SK-N-SH (cell line): Measurements from ENCODE around the gene F13B. TPM values are rescaled to one million over a fixed set of nuclear protein-coding genes. Genes with fewer than 3 reads are reported as not detected.

Experiments
- CTCF ChIA-PET: fragments of 300-600, 350-600 bp; formaldehyde crosslinking; extraction: SDS; loops from one replicate; lab custom pipeline; 2021; lab: Yijun Ruan, JAX
- POLR2A ChIA-PET: fragments of 350-600 bp; sonication (Branson Sonifier 250); formaldehyde crosslinking; extraction: SDS; loops from one replicate; lab custom pipeline; 2020; ENCODE audit warnings: antibody characterized with exemption, inconsistent platforms; lab: Yijun Ruan, JAX
- DNase-seq: peaks from one replicate; pipeline ENCODE4 v3.0.0; 2012
- H2AFZ ChIP-seq: fragments of 200-600 bp; sonication (generic); 2 replicates; pipeline ENCODE4 v1.8.1; 2016; ENCODE audit warnings: antibody characterized with exemption, mild to moderate bottlenecking, low read depth
- H3F3A ChIP-seq: fragments of 200-600 bp; sonication (generic); replicated peaks from 2 replicates; pipeline ENCODE3; 2016; ENCODE audit warnings: antibody characterized with exemption, mild to moderate bottlenecking; ENCODE audit not compliant: insufficient read depth
- H3K27ac ChIP-seq, 2 experiments: fragments of 200-500 bp in 1 of 2; fragments of 200-600 bp in 1 of 2; sonication (Bioruptor generic) in 1 of 2; sonication (generic), shearing (Covaris generic) in 1 of 2; 2 replicates each; pipeline versions ENCODE4 v1.5.1 to v1.6.1; 2014 to 2016; ENCODE audit warnings: low read depth in 2 of 2, inconsistent platforms in 1 of 2, low read length in 1 of 2, mild to moderate bottlenecking in 1 of 2, mixed read lengths in 1 of 2
- H3K27me3 ChIP-seq: fragments of 200-600 bp; sonication (generic), shearing (Covaris generic); 2 replicates; pipeline ENCODE4 v1.6.1; 2016; ENCODE audit warnings: mixed run types; ENCODE audit not compliant: insufficient read depth
- H3K36me3 ChIP-seq, 2 experiments: fragments of 200-500 bp in 1 of 2; fragments of 200-600 bp in 1 of 2; sonication (Bioruptor generic) in 1 of 2; sonication (generic) in 1 of 2; replicated peaks in 1 of 2; 2 replicates each; pipeline versions ENCODE3 to v1.5.1; 2014 to 2016; ENCODE audit warnings: low read length in 1 of 2, mild to moderate bottlenecking in 1 of 2; ENCODE audit not compliant: insufficient read depth in 2 of 2, control insufficient read depth in 1 of 2
- H3K4me1 ChIP-seq, 2 experiments: fragments of 200-500 bp in 1 of 2; fragments of 200-600 bp in 1 of 2; sonication (Bioruptor generic) in 1 of 2; sonication (generic), shearing (Covaris generic) in 1 of 2; 2 replicates each; pipeline versions ENCODE4 v1.5.1 to v1.6.1; 2014 to 2016; ENCODE audit warnings: low read depth in 1 of 2, low read length in 1 of 2, mixed run types in 1 of 2; ENCODE audit not compliant: insufficient read depth in 2 of 2, control insufficient read depth in 1 of 2
- H3K4me2 ChIP-seq: fragments of 200-600 bp; sonication (generic), shearing (Covaris generic); 2 replicates; pipeline ENCODE4 v1.6.1; 2017; ENCODE audit warnings: mixed run types
- H3K4me3 ChIP-seq, 2 experiments: fragments of 200-500 bp in 1 of 2; fragments of 200-600 bp in 1 of 2; sonication (Bioruptor generic) in 1 of 2; sonication (generic), shearing (Covaris generic) in 1 of 2; 2 replicates each; pipeline versions ENCODE4 v1.5.1 to v1.8.1; 2014 to 2016; ENCODE audit warnings: low read depth in 2 of 2, inconsistent platforms in 1 of 2, low read length in 1 of 2, mild to moderate bottlenecking in 1 of 2, mixed read lengths in 1 of 2, moderate library complexity in 1 of 2
- H3K79me2 ChIP-seq: fragments of 200-600 bp; sonication (generic); 2 replicates; pipeline ENCODE4 v1.8.1; 2017; ENCODE audit warnings: mild to moderate bottlenecking; ENCODE audit not compliant: insufficient read depth
- H3K9ac ChIP-seq: fragments of 200-600 bp; sonication (generic); 2 replicates; pipeline ENCODE4 v1.6.1; 2017; ENCODE audit warnings: mixed run types
- H3K9me2 ChIP-seq: fragments of 200-600 bp; sonication (generic); 2 replicates; pipeline ENCODE4 v1.6.1; 2017; ENCODE audit warnings: mixed run types
- H3K9me3 ChIP-seq: fragments of 200-600 bp; sonication (generic); 2 replicates; pipeline ENCODE4 v1.6.1; 2017; ENCODE audit warnings: mixed run types, mild to moderate bottlenecking, moderate library complexity
- H4K20me1 ChIP-seq: fragments of 200-600 bp; sonication (generic); 2 replicates; pipeline ENCODE4 v1.6.1; 2017; ENCODE audit warnings: mild to moderate bottlenecking, mixed run types; ENCODE audit not compliant: insufficient read depth
- CHD2 ChIP-seq: fragments of 150-350 bp; IDR thresholded peaks from 2 replicates; pipeline ENCODE4 v1.6.1; 2018; ENCODE audit warnings: low read length; ENCODE audit not compliant: partially characterized antibody
- CTCF ChIP-seq: fragments of 200-600 bp; sonication (generic); IDR thresholded peaks from 2 replicates; pipeline ENCODE4 v1.6.1; 2017; ENCODE audit warnings: antibody characterized with exemption, mild to moderate bottlenecking, moderate library complexity
- ELF1 ChIP-seq: IDR thresholded peaks from 2 replicates; pipeline ENCODE4 v1.4.0; 2012
- FOSL2 ChIP-seq: IDR thresholded peaks from 2 replicates; pipeline ENCODE4 v1.4.0; 2012; ENCODE audit warnings: low read depth, mild to moderate bottlenecking, moderate library complexity, borderline replicate concordance
- FOXJ3 ChIP-seq: sonication (generic); formaldehyde crosslinking; IDR thresholded peaks from 2 replicates; pipeline ENCODE4 v1.5.1; 2020; ENCODE audit warnings: mild to moderate bottlenecking, missing genetic modification reagents
- IRF3 ChIP-seq: fragments of 150-350 bp; IDR thresholded peaks from 2 replicates; pipeline ENCODE4 v1.6.1; 2016; ENCODE audit warnings: mild to moderate bottlenecking, low read depth, low read length
- MAX ChIP-seq: IDR thresholded peaks from 2 replicates; pipeline ENCODE4 v1.4.0; 2012; ENCODE audit warnings: low read depth
- MEF2A ChIP-seq: IDR thresholded peaks from 2 replicates; pipeline ENCODE4 v1.4.0; 2012; ENCODE audit warnings: low read depth, borderline replicate concordance
- PBX3 ChIP-seq: IDR thresholded peaks from 2 replicates; pipeline ENCODE4; 2012
- RCOR1 ChIP-seq: fragments of 150-350 bp; IDR thresholded peaks from 2 replicates; pipeline ENCODE4 v1.6.1; 2017; ENCODE audit warnings: antibody characterized with exemption, low read length
- RFX5 ChIP-seq: IDR thresholded peaks from 2 replicates; pipeline ENCODE4 v1.6.1; 2012; ENCODE audit warnings: mild to moderate bottlenecking, improper control_type of control experiment, low read length
- RXRA ChIP-seq: IDR thresholded peaks from 2 replicates; pipeline ENCODE4 v1.4.0; 2012; ENCODE audit warnings: low read depth, mild to moderate bottlenecking, borderline replicate concordance
- SIN3A ChIP-seq: IDR thresholded peaks from 2 replicates; pipeline ENCODE4 v1.6.1; 2012; ENCODE audit warnings: low read depth, mild to moderate bottlenecking, low read length, moderate library complexity, borderline replicate concordance
- SMC3 ChIP-seq: IDR thresholded peaks from 2 replicates; pipeline ENCODE4 v1.6.1; 2012; ENCODE audit warnings: low read depth, low read length, improper control_type of control experiment
- TEAD4 ChIP-seq: IDR thresholded peaks from 2 replicates; pipeline ENCODE4 v1.4.0; 2012; ENCODE audit warnings: mild to moderate bottlenecking, borderline replicate concordance; ENCODE audit not compliant: insufficient read depth
- USF1 ChIP-seq: IDR thresholded peaks from 2 replicates; pipeline ENCODE4 v1.4.0; 2012; ENCODE audit warnings: low read depth, borderline replicate concordance
- USF2 ChIP-seq: fragments of 150-350 bp; IDR thresholded peaks from 2 replicates; pipeline ENCODE4 v1.6.1; 2017; ENCODE audit warnings: antibody characterized with exemption, low read length, low read depth, borderline replicate concordance
- YY1 ChIP-seq: IDR thresholded peaks from 2 replicates; pipeline ENCODE4 v1.4.0; 2012; ENCODE audit warnings: low read depth, mild to moderate bottlenecking
- WGBS: methylation state at CpG from one replicate; pipeline ENCODE4 v1.1.6; 2017; ENCODE audit warnings: low lambda C conversion rate; 5-methylcytosine and 5-hydroxymethylcytosine counted together
- polyA plus RNA-seq, 3 experiments: library from polyadenylated mRNA; depleted of rRNA; stranded (reverse); fragments of >200 nt; gene quantifications; 2 replicates each; pipeline ENCODE4 v1.2.3, GENCODE V29; 2012

F13B gene
- polyA plus RNA-seq, 1 of the 3 experiments (the other 2 are of a cell fraction) = not detected

GRCh38 chr1:197101978-197102377, 34.9 kb upstream of the F13B start:
- Histone ChIP-seq H3K27me3 (no peaks in the 10 kb centered on the region), H3K4me3 (no peak overlapping the region)
- TF ChIP-seq TEAD4 (no peak), PBX3 (no peak), SMC3 (no peak), RCOR1 (no peak), ELF1 (no peak), MEF2A (no peak), FOSL2 (no peak), CHD2 (no peak), USF1 (no peak), USF2 (no peak), RFX5 (no peak), SIN3A (no peak), CTCF (no peak), RXRA (no peak), IRF3 (no peak), MAX (no peak), FOXJ3 (CRISPR knock-in tag) (no peak), YY1 (no peak)
- TF ChIP-seq, all 33 proteins: peak for 0
- Histone ChIP-seq H3K36me3 (peaks cover 45 to 48% of the 10 kb centered on the region in 2 experiments), H3K9me3 (no peaks in the 10 kb centered on the region), H3K4me1 (no peaks in the 10 kb centered on the region; a peak in 2 of 4 replicates), H2AFZ (no peak overlapping the region), H4K20me1 (no peaks in the 10 kb centered on the region), H3K27ac (no peak overlapping the region), H3K79me2 (peaks cover 2% of the 10 kb centered on the region; the same call in 1 of the 2 replicates), H3K9ac (no peak overlapping the region), H3K4me2 (no peak overlapping the region), H3F3A (peaks cover 6% of the 10 kb centered on the region), H3K9me2 (no peaks in the 10 kb centered on the region)
- WGBS = 74% methylated on average over 3 of the region's 3 CpGs
- ChIA-PET CTCF (no interaction called here), POLR2A (no interaction called here)
- no peak for DNase-seq
